Astrocyte of the spinal cord (primary cell): ENCODE results near the gene GNLY.

Experiments used
- DNase-seq: peaks from one replicate; pipeline ENCODE4 v3.0.0; 2011; ENCODE audit warnings: low read depth, low spot score
- H3K4me3 ChIP-seq: 2 replicates; pipeline ENCODE4 v1.5.1; 2011; ENCODE audit warnings: low read depth, mild to moderate bottlenecking, low read length, moderate library complexity
- in situ Hi-C: cut with HindIII; loops from 2 replicates; pipeline ENCODE4 v1.10.0; 2017; ENCODE audit warnings: low sequenced_read_pairs
- TF ChIP-seq, protein P1 (sequence below): IDR thresholded peaks from 2 replicates; pipeline ENCODE4 v1.5.1; 2012; ENCODE audit warnings: low read depth, mild to moderate bottlenecking, low read length, inconsistent platforms

GNLY gene

DNA sequence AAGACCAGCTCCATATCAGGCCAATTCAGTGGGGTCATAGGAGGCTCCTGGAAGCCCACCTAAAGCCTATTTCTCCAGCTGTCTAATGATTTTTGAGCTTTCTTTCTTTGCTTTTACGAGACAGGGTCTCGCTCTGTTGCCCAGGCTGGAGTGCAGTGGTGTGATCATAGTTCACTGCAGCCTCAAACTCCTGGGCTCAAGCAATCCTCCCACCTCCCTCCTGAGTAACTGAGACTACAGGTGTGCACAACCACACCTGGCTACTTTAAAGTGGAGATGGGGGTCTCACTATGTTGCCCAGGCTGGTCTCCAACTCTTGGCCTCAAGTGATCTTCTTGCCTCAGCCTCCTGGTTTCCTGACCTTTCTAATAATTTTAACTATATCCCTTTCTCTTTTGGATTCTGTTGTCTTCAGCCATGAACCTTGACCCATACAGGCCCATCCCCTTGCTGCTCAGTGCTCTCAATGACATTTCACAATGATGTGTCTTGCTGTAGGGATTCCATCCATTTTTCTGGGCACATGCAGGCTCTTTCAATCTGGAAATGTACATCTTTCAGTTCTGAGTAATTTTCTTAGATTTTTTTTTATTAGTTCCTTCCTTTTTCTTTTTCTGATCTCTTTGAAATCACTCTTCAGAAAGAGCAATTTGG, 29.7 kb downstream of the GNLY start:
- TF ChIP-seq, protein P1, sequence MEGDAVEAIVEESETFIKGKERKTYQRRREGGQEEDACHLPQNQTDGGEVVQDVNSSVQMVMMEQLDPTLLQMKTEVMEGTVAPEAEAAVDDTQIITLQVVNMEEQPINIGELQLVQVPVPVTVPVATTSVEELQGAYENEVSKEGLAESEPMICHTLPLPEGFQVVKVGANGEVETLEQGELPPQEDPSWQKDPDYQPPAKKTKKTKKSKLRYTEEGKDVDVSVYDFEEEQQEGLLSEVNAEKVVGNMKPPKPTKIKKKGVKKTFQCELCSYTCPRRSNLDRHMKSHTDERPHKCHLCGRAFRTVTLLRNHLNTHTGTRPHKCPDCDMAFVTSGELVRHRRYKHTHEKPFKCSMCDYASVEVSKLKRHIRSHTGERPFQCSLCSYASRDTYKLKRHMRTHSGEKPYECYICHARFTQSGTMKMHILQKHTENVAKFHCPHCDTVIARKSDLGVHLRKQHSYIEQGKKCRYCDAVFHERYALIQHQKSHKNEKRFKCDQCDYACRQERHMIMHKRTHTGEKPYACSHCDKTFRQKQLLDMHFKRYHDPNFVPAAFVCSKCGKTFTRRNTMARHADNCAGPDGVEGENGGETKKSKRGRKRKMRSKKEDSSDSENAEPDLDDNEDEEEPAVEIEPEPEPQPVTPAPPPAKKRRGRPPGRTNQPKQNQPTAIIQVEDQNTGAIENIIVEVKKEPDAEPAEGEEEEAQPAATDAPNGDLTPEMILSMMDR: no peak
- in situ Hi-C loops: no loop called here

DNA sequence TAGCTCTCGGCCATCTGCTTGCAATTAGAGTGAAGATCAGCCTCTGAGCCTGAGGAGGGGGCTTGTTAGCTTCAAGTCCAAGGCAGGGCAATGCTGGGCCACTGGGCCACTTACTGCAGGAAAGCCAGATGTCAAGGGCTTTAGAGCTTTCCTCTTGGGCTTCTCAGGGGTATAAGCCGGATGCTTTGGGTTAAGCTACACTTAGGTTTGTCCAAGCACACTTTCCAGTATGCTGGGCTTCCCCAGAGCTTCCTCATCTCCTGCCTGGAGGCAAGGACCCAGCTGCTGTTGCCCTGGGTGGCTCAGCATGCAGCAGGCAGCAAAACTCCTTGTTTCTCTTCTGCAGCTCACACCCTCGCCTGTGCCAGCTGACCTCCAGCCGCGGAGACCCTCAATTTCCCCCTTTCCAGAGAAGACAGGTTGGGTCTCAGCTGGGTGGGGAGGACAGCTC, 30.6 kb downstream of the GNLY start:
- no peak overlapping the region for H3K4me3 ChIP-seq
- in situ Hi-C loops: no loop called here
- TF ChIP-seq, protein P1: no peak
- no peak for DNase-seq

More for the DNA sequence above, 29.7 kb downstream of the GNLY start:
- DNase-seq: no peak
- H3K4me3 ChIP-seq: no peak overlapping the region

DNA sequence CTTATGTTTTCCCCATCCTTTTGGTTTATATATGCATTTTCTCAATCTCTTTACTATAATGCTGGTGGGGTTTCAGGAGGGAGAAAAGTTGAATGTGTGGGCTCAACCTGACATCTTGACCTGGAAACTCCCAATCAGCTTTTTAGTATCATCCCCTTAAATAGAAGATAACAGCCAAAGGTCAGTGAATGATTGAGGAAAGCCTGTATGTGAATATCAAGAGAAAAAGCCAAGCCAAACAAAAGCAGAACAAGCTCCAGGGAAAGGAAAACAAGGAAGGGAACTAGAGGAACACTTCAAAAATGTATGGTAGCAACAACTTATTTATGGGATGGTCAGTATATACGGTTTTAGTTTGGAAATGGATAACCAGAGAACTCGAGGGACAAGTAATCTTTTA, 31.3 kb downstream of the GNLY start:
- no peak overlapping the region for H3K4me3 ChIP-seq
- no peak for DNase-seq
- in situ Hi-C loops: no loop called here
- TF ChIP-seq, protein P1: no peak

DNA sequence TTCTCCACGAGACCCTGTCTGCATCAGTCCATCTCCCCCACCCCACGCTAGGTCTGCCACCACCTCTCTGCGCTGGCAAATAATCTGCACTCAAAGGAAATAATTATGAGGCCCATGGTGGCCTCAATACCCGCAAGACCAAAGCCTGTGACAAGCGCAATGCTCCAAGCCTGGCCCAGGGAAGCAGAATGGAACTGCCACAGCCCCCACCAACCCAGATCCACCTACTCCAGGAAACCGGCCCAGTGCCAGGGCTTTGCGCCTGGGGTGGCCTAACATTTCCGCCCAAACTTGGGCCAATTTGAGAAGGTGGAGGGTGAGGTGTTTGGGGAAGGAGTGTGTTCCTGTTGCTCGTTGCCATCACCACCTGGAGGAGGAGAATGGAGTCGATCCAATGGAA, 33.6 kb downstream of the GNLY start:
- TF ChIP-seq, protein P1: no peak
- DNase-seq: no peak
- H3K4me3 ChIP-seq: no peak overlapping the region
- in situ Hi-C loops: no loop called here

DNA sequence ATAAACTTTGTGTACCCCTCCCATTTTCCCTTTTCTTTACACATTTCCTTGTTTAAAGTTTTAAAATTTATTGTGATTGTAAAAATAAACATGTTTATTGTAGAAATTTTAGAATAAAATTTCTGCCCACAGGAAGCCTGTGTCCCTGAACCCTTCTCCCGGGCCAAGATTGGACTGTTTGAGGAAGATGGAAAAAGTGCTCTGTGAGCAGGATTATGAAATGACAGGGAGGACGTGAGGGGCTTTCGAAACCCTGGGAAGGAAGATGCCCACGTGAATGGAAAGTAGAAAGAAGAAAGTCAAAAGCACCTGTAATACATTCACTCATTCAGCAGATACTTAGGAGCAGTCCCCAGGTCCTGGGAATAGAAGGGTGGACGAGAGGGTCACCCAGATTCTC, 34.2 kb downstream of the GNLY start:
- DNase-seq: no peak
- TF ChIP-seq, protein P1: no peak
- H3K4me3 ChIP-seq: no peak overlapping the region
- in situ Hi-C loops: no loop called here

DNA sequence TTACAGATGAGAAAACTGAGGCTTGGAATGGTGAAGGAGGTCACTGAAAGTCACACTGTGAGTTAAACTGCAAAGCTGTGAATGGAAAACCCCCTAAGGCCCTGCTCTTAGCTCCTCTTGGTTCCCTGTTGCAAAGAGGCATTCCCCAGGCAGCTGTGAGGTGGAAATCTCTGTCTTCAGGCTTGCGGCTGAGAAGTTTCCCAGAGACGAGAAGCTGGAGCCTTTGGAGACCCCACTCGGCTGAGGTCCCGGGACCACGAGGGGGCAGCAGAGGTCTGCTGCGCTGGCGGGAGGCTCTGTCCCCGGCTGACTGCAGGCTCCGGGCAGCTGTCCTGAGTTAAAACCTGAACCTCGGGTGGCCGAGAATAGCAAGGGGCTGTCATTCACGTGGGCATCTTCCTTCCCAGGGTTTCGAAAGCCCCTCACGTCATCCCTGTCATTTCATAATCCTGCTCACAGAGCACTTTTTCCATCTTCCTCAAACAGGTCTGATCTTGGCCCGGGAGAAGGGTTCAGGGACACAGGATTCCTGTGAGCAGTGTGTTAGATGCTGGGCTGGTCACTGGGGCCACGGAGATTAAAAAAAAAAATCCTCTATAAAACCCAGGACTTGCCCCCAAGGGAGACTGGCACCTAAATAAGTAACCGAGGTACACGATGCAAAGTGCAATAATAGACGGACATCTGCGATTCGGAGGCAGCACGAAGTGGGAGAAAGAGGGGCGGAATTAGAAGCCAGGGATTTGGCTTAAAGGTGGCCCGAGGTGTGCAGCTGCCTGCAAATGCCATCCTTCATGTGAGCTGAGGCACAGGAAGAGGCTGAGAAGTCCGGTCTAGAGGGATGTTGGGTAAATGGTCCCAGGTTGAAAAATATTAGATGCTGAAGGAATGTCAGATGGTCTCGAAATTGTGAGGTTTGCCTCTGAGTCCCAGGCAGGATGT, 35.0 kb downstream of the GNLY start:
- no peak overlapping the region for H3K4me3 ChIP-seq
- in situ Hi-C loops: no loop called here
- TF ChIP-seq, protein P1: peak; percentile 98
- peak; percentile 80 for DNase-seq
